ENCODE measurements around the gene PDE4B.

- TF ChIP-seq CTCF (optimal IDR thresholded peaks at IDR 0.05 in 1 of 3, IDR thresholded peaks at IDR 0.05 in 1 of 3, conservative IDR thresholded peaks at IDR 0.05 in 1 of 3; ENCODE audit: extremely low read depth in 1 of 3, insufficient read depth in 2 of 3, low read length in 3 of 3) (no peak), EZH2 (IDR thresholded peaks at IDR 0.05; ENCODE audit: low read length) (no peak)
These were observed 257.4 kb downstream of the PDE4B start for GRCh38 chr1:66050123-66050522.

Measured in keratinocyte (primary cell).